ENCODE measurements around the gene CATSPERB.

DNA sequence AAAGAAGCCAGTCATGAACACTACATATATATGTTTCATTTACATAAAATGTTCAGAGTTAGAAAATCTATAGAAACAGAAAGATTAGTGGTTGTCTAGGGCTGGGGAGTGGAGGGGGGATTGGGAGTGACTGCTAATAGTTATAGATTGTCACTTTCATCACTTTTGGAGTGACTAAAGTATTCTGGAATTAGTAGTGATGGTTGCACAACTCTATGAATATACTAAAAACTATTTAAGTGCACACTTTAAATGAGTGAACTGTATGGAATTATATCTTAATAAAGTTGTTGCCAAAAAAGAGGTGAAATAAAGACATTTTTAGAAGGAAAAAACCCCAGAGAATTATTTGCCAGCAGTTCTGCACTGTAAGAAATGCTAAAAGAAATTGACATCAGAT is 9.5 kb downstream of the CATSPERB start:
- TF ChIP-seq ZNF48 (tag by site-specific recombination; IDR thresholded peaks at IDR 0.05) (no peak), ZNF133 (tag by site-specific recombination; IDR thresholded peaks at IDR 0.05) (no peak), MYNN (tag by site-specific recombination; IDR thresholded peaks at IDR 0.05; ENCODE audit: borderline replicate concordance) (no peak), ZNF837 (tag by site-specific recombination; IDR thresholded peaks at IDR 0.05) (no peak)

All from HEK293 (cell line).